DOHH2 (cell line): ENCODE results near the gene SUPT20HL1.

ENCODE experiments used
- CTCF ChIP-seq: fragments of 200-600 bp; sonication (generic); IDR thresholded peaks from one replicate; pipeline ENCODE4 v1.5.1; 2014; ENCODE audit warnings: antibody characterized with exemption, mild to moderate bottlenecking, low read depth, low read length; ENCODE audit not compliant: poor library complexity, severe bottlenecking
- EZH2phosphoT487 ChIP-seq: fragments of 200-600 bp; sonication (generic); IDR thresholded peaks from 2 replicates; pipeline ENCODE4 v1.6.1; 2017; ENCODE audit warnings: borderline replicate concordance, mild to moderate bottlenecking, antibody characterized with exemption, low read length, moderate library complexity, mixed read lengths

GRCh38 chrX:24378706-24379105 lies 18.3 kb downstream of the SUPT20HL1 start:
- TF ChIP-seq CTCF (no peak), EZH2phosphoT487 (no peak)
